ENCODE measurements around the gene SMAD3. TPM values are rescaled to one million over a fixed set of nuclear protein-coding genes. Genes with fewer than 3 reads are reported as not detected.

Gene SMAD3
- total RNA-seq, 3 donors from 2014 or later, result 22.5 to 44.6 (median 33.4) TPM

DNA sequence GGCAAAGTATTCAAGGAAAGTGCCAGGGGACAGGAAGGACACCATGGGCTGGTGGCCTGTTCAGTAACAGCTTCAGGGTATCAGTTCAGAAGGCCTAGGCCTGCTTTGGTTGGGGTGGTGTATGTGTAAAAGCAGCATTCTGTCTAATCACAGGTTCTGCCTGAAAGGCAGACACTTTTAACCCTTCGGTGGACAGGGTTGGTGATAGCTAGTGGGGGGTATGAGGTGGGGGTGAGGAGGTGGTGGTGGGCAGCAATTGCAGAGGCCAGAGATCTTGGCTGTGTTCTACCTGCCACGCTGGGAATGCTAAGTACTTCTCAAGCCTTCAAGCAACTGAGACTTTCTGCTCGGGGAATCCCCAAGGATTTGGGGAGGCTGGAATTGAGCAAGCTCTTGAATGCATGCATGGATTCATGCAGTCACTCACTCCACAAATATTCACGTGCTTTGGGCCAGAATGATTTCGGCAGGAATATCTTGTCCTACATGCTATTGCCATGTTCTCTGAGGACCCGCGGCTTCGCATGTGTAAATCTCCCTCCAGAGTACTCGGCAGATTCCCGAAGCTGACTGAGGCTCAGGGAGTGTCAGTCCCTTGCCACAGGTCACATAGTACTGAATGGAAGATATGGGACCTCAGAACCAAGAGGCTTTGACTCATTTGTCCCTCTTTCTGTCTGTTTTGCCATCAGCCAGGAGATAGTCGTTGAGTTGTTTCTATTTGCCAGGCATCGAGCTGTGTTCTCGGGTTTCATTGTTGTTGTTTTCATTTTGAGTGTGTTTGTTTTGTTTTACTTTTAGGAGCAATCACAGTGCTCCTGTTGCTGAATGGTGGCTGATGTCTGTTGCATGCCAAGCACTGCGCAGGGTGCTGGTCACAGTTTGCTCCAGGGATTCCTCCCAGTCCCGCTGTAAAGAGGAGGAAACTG is 65.5 kb downstream of the SMAD3 start:
- Histone ChIP-seq H3K9me3 (no peaks in the 10 kb centered on the region), H3K4me3 (no peak overlapping the region), H3K4me1 (peaks cover 0 to 14% of the 10 kb centered on the region in 2 donors), H3K27ac (peak overlapping the region; percentile 26 to 39), H3K27me3 (no peaks in the 10 kb centered on the region), H3K36me3 (no peaks in the 10 kb centered on the region)
- intact Hi-C loops (cut with DNase I; ENCODE audit: low total_unique reads), result no loop called here
- no peak for DNase-seq (ENCODE audit: low spot score in 2 of 2)
- TF ChIP-seq POLR2AphosphoS5 (IDR thresholded peaks at IDR 0.05) (peak in 2 of 3 donors; percentile 16 to 50), POLR2A (IDR thresholded peaks at IDR 0.05) (no peak)
- TF ChIP-seq, protein P1, sequence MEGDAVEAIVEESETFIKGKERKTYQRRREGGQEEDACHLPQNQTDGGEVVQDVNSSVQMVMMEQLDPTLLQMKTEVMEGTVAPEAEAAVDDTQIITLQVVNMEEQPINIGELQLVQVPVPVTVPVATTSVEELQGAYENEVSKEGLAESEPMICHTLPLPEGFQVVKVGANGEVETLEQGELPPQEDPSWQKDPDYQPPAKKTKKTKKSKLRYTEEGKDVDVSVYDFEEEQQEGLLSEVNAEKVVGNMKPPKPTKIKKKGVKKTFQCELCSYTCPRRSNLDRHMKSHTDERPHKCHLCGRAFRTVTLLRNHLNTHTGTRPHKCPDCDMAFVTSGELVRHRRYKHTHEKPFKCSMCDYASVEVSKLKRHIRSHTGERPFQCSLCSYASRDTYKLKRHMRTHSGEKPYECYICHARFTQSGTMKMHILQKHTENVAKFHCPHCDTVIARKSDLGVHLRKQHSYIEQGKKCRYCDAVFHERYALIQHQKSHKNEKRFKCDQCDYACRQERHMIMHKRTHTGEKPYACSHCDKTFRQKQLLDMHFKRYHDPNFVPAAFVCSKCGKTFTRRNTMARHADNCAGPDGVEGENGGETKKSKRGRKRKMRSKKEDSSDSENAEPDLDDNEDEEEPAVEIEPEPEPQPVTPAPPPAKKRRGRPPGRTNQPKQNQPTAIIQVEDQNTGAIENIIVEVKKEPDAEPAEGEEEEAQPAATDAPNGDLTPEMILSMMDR (IDR thresholded peaks at IDR 0.05), result no peak

DNA sequence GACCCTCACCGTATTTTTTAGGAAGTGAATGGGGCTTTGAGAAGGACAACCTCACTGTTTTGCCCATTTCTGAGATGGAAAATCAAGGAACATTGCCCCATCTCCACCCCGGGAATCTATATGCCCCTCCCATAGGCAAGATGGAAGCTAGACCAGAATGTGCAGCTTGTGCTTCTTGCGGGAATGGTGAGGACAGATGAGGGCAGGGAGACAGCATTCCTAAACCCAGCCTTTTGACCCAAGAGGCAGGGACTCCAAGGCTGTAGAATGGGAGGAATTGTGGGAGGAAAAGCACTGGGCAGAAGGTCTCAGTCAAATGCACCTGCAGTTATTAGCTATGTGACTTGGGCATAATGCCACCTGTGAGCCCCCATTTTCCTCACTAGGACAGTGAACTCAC is 66.9 kb downstream of the SMAD3 start:
- Histone ChIP-seq H3K4me1 (peaks cover 0 to 14% of the 10 kb centered on the region in 2 donors), H3K4me3 (no peak overlapping the region), H3K27me3 (no peaks in the 10 kb centered on the region), H3K27ac (peak overlapping the region; percentile 18 to 39), H3K9me3 (no peaks in the 10 kb centered on the region), H3K36me3 (no peaks in the 10 kb centered on the region)
- DNase-seq (ENCODE audit: low spot score in 2 of 2), result no peak
- TF ChIP-seq, protein P1 (IDR thresholded peaks at IDR 0.05), result no peak
- no peak for TF ChIP-seq POLR2AphosphoS5 (IDR thresholded peaks at IDR 0.05)
- intact Hi-C loops (cut with DNase I; ENCODE audit: low total_unique reads), result no loop called here

DNA sequence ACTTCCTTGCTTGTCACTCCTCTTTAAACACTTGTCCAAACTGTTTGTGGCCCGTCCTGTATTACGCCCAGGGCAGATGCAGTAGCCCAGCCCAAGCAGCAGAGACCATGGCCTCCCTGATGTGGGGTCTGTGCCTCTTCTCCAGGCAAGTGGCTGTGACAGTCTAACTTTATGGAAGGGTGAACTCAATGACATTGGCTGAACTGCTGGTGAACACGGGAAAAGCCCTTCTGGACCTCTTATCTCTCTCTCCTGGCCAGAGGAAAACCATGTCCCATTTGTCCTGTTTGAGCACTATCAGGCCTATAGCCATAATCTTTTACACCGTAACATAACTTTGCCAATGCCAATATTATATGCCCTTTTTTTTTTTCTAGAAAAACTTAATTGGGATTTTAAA is 67.6 kb downstream of the SMAD3 start:
- no peaks in the 10 kb centered on the region for H3K36me3 ChIP-seq
- peak overlapping the region; percentile 34 to 39 for H3K27ac ChIP-seq
- TF ChIP-seq POLR2AphosphoS5 (IDR thresholded peaks at IDR 0.05) (no peak), POLR2A (IDR thresholded peaks at IDR 0.05) (no peak)
- TF ChIP-seq, protein P1 (IDR thresholded peaks at IDR 0.05), result no peak
- H3K4me1 ChIP-seq, result peaks cover 0 to 14% of the 10 kb centered on the region in 2 donors
- no peaks in the 10 kb centered on the region for H3K9me3 ChIP-seq
- intact Hi-C loops (cut with DNase I; ENCODE audit: low total_unique reads), result no loop called here
- no peak for DNase-seq (ENCODE audit: low spot score in 2 of 2)
- no peak overlapping the region for H3K4me3 ChIP-seq
- no peaks in the 10 kb centered on the region for H3K27me3 ChIP-seq

DNA sequence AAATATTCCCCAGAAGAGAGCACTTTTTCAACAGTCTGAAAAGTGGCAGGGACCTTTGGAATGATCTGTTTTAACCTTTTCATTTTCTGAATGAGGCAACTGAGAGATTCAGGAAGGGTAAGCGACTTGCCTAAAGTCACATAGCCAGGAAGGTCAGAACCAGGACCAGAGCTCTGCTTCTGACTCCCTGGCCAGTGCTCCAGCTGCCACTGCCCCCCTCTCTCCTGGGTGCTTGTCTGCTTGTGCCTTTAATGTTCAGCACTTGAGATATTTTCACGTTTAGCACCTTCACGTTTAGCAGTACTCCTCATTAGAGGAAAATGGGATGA is 68.3 kb downstream of the SMAD3 start:
- Histone ChIP-seq H3K4me3 (peak overlapping the region in 1 of 3 donors; percentile 6), H3K36me3 (no peaks in the 10 kb centered on the region), H3K9me3 (no peaks in the 10 kb centered on the region), H3K4me1 (peaks cover 0 to 14% of the 10 kb centered on the region in 2 donors), H3K27me3 (no peaks in the 10 kb centered on the region), H3K27ac (peak overlapping the region; percentile 82 to 92)
- no peak for DNase-seq (ENCODE audit: low spot score in 2 of 2)
- TF ChIP-seq POLR2AphosphoS5 (IDR thresholded peaks at IDR 0.05) (no peak), POLR2A (IDR thresholded peaks at IDR 0.05) (no peak)
- TF ChIP-seq, protein P1 (IDR thresholded peaks at IDR 0.05), result no peak
- intact Hi-C loops (cut with DNase I; ENCODE audit: low total_unique reads), result no loop called here

DNA sequence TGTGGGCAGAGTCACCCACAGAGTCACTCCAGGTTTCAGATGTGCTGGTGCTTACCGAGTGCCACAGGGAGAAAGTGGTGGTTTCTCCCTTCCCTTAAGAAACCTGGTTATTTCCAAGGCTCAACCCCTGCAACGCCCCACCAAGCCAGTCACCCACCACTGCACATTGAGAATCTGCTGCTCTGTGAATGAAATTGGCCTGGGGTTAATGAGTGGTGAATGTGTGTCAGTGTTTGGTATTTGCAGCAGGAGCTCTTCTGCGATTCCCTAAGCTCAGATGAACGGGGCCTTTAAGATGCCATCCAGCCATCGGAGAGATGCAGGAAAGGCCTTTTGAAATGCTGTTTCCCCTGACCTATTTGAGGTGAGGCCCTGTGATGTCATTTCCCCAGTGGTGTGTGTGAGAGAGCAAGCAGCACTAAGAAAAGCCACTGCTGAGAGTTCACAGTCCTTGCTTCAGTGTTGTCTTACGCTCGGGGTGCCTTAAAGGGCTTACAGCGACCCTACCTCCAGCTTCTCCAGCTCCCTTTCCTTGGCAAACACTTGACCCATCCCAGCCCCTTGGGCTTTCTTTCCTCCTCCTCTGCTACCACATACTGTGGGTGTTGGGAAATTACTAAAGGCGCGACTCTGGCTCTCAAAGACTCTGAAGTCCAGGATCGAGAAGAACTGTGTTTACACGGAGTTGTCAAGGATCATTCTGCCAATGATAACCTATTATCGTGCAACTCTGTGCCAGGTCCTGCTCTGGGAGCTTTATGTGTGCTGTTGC is 68.9 kb downstream of the SMAD3 start:
- Histone ChIP-seq H3K27ac (peak overlapping the region; percentile 82 to 92), H3K4me1 (peaks cover 0 to 14% of the 10 kb centered on the region in 2 donors), H3K9me3 (no peaks in the 10 kb centered on the region), H3K36me3 (no peaks in the 10 kb centered on the region), H3K27me3 (no peaks in the 10 kb centered on the region), H3K4me3 (peak overlapping the region in 1 of 3 donors; percentile 15)
- intact Hi-C loops (cut with DNase I; ENCODE audit: low total_unique reads), result no loop called here
- TF ChIP-seq POLR2A (IDR thresholded peaks at IDR 0.05), result no peak
- TF ChIP-seq, protein P1 (IDR thresholded peaks at IDR 0.05), result no peak
- TF ChIP-seq POLR2AphosphoS5 (IDR thresholded peaks at IDR 0.05), result no peak
- no peak for DNase-seq (ENCODE audit: low spot score in 2 of 2)
